ENCODE data around the gene SEL1L2. TPM values are rescaled to one million over a fixed set of nuclear protein-coding genes. Genes with fewer than 3 reads are reported as not detected.

SEL1L2 gene
- total RNA-seq, 2 donors from 2014 or later: not detected

GRCh38 chr20:13855613-13856012 is 134.8 kb downstream of the SEL1L2 start:
- no peaks in the 10 kb centered on the region for H3K9me3 Mint-ChIP-seq
- DNase-seq (ENCODE audit: low spot score in 2 of 2): no peak
- H3K27ac Mint-ChIP-seq: no peak overlapping the region
- no peak for ATAC-seq
- no peaks in the 10 kb centered on the region for H3K36me3 Mint-ChIP-seq

GRCh38 chr20:13852306-13852705 is 138.1 kb downstream of the SEL1L2 start:
- Mint-ChIP-seq H3K36me3 (no peaks in the 10 kb centered on the region), H3K9me3 (no peaks in the 10 kb centered on the region), H3K27ac (no peak overlapping the region)
- ATAC-seq: no peak
- no peak for DNase-seq (ENCODE audit: low spot score in 2 of 2)

GRCh38 chr20:13851279-13851678 is 139.1 kb downstream of the SEL1L2 start:
- no peaks in the 10 kb centered on the region for H3K36me3 Mint-ChIP-seq
- no peak for DNase-seq (ENCODE audit: low spot score in 2 of 2)
- no peak overlapping the region for H3K27ac Mint-ChIP-seq
- ATAC-seq: no peak
- no peaks in the 10 kb centered on the region for H3K9me3 Mint-ChIP-seq

GRCh38 chr20:13844296-13844695 is 146.1 kb downstream of the SEL1L2 start:
- no peak for ATAC-seq
- Mint-ChIP-seq H3K36me3 (no peaks in the 10 kb centered on the region), H3K9me3 (no peaks in the 10 kb centered on the region), H3K27ac (peak overlapping the region in 1 of 2 donors; percentile 48)
- no peak for DNase-seq (ENCODE audit: low spot score in 2 of 2)

GRCh38 chr20:13841206-13841605 is 149.2 kb downstream of the SEL1L2 start:
- Mint-ChIP-seq H3K9me3 (no peaks in the 10 kb centered on the region), H3K36me3 (no peaks in the 10 kb centered on the region), H3K27ac (no peak overlapping the region)
- ATAC-seq (no peak), DNase-seq (ENCODE audit: low spot score in 2 of 2) (no peak)

- Mint-ChIP-seq H3K27ac (no peak overlapping the region), H3K36me3 (no peaks in the 10 kb centered on the region), H3K9me3 (no peaks in the 10 kb centered on the region)
- DNase-seq (ENCODE audit: low spot score in 2 of 2) (no peak), ATAC-seq (no peak)
Measured at GRCh38 chr20:13840093-13840465, 150.3 kb downstream of the SEL1L2 start.

GRCh38 chr20:13839421-13840092 is 150.9 kb downstream of the SEL1L2 start:
- ATAC-seq: no peak
- H3K9me3 Mint-ChIP-seq: no peaks in the 10 kb centered on the region
- DNase-seq (ENCODE audit: low spot score in 2 of 2): no peak

DNA sequence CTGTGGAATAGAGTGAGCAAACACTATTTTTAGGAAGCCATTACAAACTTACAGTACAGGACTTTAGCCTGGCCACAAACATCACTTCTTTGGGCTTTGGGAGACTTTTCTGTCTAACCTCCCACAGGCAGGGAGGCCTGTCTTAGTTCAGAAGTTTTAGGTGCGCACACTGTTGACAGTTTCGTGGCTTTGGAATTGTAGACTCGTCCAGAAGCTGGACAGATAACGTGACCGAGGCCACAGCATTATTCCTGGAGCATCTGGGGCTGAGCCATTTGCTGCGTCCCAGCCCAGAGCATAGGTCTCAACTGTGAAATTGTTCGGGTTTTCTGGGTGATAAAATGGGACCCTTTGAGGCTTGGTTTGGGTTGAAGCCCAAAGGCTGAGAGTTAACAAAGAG is 151.8 kb downstream of the SEL1L2 start:
- Mint-ChIP-seq H3K36me3 (no peaks in the 10 kb centered on the region), H3K27ac (no peak overlapping the region), H3K9me3 (no peaks in the 10 kb centered on the region)
- DNase-seq (ENCODE audit: low spot score in 2 of 2) (no peak), ATAC-seq (no peak)

More at GRCh38 chr20:13839421-13840092, 150.9 kb downstream of the SEL1L2 start:
- Mint-ChIP-seq H3K27ac (no peak overlapping the region), H3K36me3 (no peaks in the 10 kb centered on the region)

GRCh38 chr20:13831476-13831875 is 158.9 kb downstream of the SEL1L2 start:
- ATAC-seq: no peak
- Mint-ChIP-seq H3K9me3 (no peaks in the 10 kb centered on the region), H3K36me3 (no peaks in the 10 kb centered on the region), H3K27ac (no peak overlapping the region)
- no peak for DNase-seq (ENCODE audit: low spot score in 2 of 2)

DNA sequence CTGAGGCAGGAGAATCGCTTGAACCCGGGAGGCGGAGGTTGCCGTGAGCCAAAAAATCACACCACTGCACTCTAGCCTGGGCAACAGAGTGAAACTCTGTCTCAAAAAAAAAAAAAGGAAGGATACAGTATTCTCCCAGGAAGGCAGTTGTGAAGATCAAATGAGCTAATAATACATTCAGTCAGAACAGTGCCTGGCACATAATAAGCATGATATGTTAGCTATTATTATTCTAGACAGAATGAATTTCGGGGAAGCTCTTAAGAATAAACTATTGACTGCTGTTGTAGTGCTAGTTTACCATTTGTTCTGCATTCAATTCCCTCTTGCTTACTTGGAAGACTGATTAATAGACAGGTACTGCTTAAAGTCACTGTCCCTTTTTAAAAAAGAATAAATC is 164.9 kb downstream of the SEL1L2 start:
- ATAC-seq (no peak), DNase-seq (ENCODE audit: low spot score in 2 of 2) (no peak)
- Mint-ChIP-seq H3K9me3 (no peaks in the 10 kb centered on the region), H3K36me3 (no peaks in the 10 kb centered on the region), H3K27ac (no peak overlapping the region)

- Mint-ChIP-seq H3K27ac (no peak overlapping the region), H3K9me3 (no peaks in the 10 kb centered on the region), H3K36me3 (no peaks in the 10 kb centered on the region)
- DNase-seq (ENCODE audit: low spot score in 2 of 2): no peak
- no peak for ATAC-seq
Measured at GRCh38 chr20:13824459-13824858, 166.0 kb downstream of the SEL1L2 start.

GRCh38 chr20:13822459-13822858 is 168.0 kb downstream of the SEL1L2 start:
- H3K27ac Mint-ChIP-seq: no peak overlapping the region
- no peak for DNase-seq (ENCODE audit: low spot score in 2 of 2)

GRCh38 chr20:13821876-13822275 is 168.5 kb downstream of the SEL1L2 start:
- peaks cover 6 to 9% of the 10 kb centered on the region in 2 donors for H3K36me3 Mint-ChIP-seq
- DNase-seq (ENCODE audit: low spot score in 2 of 2) (no peak), ATAC-seq (no peak)
- no peak overlapping the region for H3K27ac Mint-ChIP-seq
- no peaks in the 10 kb centered on the region for H3K9me3 Mint-ChIP-seq

More at GRCh38 chr20:13822459-13822858, 168.0 kb downstream of the SEL1L2 start:
- no peaks in the 10 kb centered on the region for H3K9me3 Mint-ChIP-seq
- H3K36me3 Mint-ChIP-seq: peaks cover 3 to 9% of the 10 kb centered on the region in 2 donors
- ATAC-seq: no peak

DNA sequence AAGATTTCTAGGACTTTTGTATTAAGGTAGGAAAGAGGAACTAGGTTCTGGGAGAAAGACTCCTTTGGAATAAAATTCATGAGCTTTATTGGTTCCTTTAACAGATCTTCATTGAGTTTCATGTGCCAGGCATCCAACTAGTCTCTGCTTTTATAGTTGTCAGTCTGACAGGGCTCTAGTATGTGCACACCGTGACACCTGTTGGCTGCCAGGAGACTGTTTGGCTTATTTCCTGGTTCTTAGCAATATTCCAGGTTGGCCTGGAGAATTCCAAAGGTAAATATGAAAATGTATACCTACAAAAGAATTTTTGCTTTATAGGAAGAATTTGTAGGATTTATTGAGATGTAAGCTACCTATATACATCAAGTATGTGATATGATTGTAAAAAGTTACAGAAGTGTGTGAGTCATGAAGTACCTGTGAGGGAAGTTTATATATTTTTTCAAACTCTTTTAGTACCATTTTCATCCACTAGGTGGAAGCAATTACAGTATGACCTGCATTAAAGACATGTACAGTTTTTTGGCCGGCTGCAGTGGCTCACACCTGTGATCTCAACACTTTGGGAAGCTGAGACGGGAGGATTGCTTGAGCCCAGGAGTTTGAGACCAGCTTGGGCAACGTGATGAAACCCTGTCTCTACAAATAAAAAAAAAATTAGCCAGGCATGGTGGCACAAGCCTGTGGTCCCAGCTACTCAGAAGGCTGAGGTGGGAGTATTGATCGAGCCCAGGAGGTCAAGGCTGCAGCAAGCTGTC is 170.3 kb downstream of the SEL1L2 start:
- ATAC-seq: peak; percentile 66 to 68
- DNase-seq (ENCODE audit: low spot score in 2 of 2): no peak

DNA sequence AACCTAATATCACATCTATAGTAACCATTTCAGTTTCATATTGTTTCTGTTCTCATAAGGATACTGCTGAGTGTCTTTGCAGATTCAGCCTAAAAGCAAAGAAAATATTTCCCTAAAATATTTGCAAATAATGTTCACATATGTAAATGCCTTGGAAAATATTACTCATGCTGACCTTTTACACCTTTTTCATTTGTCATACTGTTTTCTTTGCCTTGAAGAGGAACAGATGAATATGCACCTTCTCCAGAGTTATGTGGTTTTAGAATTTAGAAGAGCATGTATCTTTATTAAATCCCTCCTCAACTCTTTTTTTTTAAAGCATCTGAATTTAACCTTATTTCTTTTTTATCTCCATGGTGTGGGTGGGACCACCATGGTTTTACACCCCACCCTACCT is 173.1 kb downstream of the SEL1L2 start:
- Mint-ChIP-seq H3K9me3 (no peaks in the 10 kb centered on the region), H3K36me3 (peaks cover 9 to 12% of the 10 kb centered on the region in 2 donors), H3K27ac (peak overlapping the region; percentile 78 to 85)
- ATAC-seq: peak; percentile 46 to 54
- DNase-seq (ENCODE audit: low spot score in 2 of 2): no peak

More for the DNA sequence above, 170.3 kb downstream of the SEL1L2 start:
- H3K36me3 Mint-ChIP-seq: peaks cover 6 to 9% of the 10 kb centered on the region in 2 donors
- peak overlapping the region in 1 of 2 donors; percentile 14 for H3K27ac Mint-ChIP-seq
- H3K9me3 Mint-ChIP-seq: no peaks in the 10 kb centered on the region

DNA sequence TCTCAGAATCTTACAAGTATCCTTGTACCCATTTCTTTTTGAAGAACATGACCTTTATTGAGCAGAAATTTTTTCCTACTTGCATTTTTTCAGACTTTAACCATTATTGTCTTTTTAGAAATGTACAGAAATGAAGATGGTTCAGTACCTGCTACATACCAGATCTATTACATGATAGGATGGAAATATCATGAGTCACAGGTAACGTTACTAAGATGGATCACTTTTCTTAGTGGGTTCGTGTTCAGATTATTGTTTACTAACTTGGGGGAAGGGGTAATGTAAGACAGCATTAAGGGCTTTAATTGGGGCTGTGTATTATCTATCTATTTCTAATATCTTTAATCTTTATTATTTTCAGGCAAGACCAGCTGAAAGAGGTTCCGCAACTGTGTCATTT is 173.7 kb downstream of the SEL1L2 start:
- ATAC-seq: peak; percentile 50 to 79
- no peaks in the 10 kb centered on the region for H3K9me3 Mint-ChIP-seq
- DNase-seq (ENCODE audit: low spot score in 2 of 2): no peak
- peaks cover 9 to 12% of the 10 kb centered on the region in 2 donors for H3K36me3 Mint-ChIP-seq
- peak overlapping the region; percentile 72 to 78 for H3K27ac Mint-ChIP-seq

- H3K36me3 Mint-ChIP-seq: peaks cover 9 to 12% of the 10 kb centered on the region in 2 donors
- no peaks in the 10 kb centered on the region for H3K9me3 Mint-ChIP-seq
- ATAC-seq (no peak), DNase-seq (ENCODE audit: low spot score in 2 of 2) (no peak)
- no peak overlapping the region for H3K27ac Mint-ChIP-seq
Measured at GRCh38 chr20:13814672-13815071, 175.7 kb downstream of the SEL1L2 start.

DNA sequence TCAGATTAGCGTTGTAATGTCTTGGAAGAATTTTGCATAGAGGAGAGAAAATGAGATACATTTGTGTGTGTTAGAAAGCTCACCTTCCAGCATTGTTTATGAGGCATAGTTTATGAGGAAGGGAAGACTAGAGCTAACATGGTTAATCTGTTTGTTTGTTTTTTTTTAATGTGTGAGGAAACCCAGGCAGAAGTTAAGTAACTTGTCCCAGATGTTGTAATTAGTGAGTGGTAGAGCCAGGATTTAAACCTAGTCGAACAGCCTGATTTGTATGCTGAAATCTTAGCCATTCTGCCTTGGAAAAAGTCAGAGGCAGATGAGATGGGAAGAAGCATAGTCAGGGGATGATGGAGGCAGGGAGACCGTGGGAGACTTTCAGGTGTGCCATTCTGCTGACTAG is 176.5 kb downstream of the SEL1L2 start:
- Mint-ChIP-seq H3K27ac (peak overlapping the region; percentile 11 to 61), H3K36me3 (peaks cover 9 to 12% of the 10 kb centered on the region in 2 donors), H3K9me3 (no peaks in the 10 kb centered on the region)
- ATAC-seq (no peak), DNase-seq (ENCODE audit: low spot score in 2 of 2) (no peak)

Data from activated naive CD4-positive, alpha-beta T cell treated with anti-CD3 and anti-CD28 coated beads, Interleukin-2, amount 50 U/mL, for 72 hours (primary cell).